PC-3 (cell line): ENCODE results near the gene CTTN. TPM values are rescaled to one million over a fixed set of nuclear protein-coding genes. Genes with fewer than 3 reads are reported as not detected.

ENCODE experiments used
- ATAC-seq: fragments of 200-7000 bp; cut with Tn5 transposase; 2 replicates; pipeline ENCODE4 v1.9.1; 2020; ENCODE audit warnings: mild to moderate bottlenecking, moderate library complexity
- BruUV-seq: library from RNA; stranded (reverse); fragments of 400-500 nt; replicated peaks from 2 replicates; lab custom pipeline; 2021; lab: Mats Ljungman, UMichigan
- CTCF ChIA-PET: fragments of 300-600 bp; sonication (Branson Sonifier 250); formaldehyde crosslinking; loops from one replicate; lab custom pipeline; 2022; ENCODE audit warnings: antibody characterized with exemption; lab: Charles Lee
- POLR2A ChIA-PET: fragments of 300-600 bp; sonication (Branson Sonifier 250); formaldehyde crosslinking; loops from one replicate; lab custom pipeline; 2022; ENCODE audit warnings: antibody characterized with exemption; ENCODE audit not compliant: unreplicated experiment; lab: Charles Lee
- DNase-seq: peaks from one replicate; pipeline ENCODE4 v3.0.0-alpha.2; 2015
- H2AFZ ChIP-seq: fragments of 300-600 bp; sonication (generic); 2 replicates; pipeline ENCODE4 v1.6.0; 2016; ENCODE audit warnings: antibody characterized with exemption, low read length
- H3F3A ChIP-seq: fragments of 300-600 bp; sonication (generic); one replicate; pipeline ENCODE4 v1.6.0; 2017; ENCODE audit warnings: antibody characterized with exemption, low read length, control low read depth, mild to moderate bottlenecking; ENCODE audit not compliant: unreplicated experiment
- H3K27ac ChIP-seq: fragments of 300-600 bp; sonication (generic); 2 replicates; pipeline ENCODE4 v1.5.1; 2016; ENCODE audit warnings: mild to moderate bottlenecking, low read length
- H3K27me3 ChIP-seq: fragments of 300-600 bp; sonication (generic); 2 replicates; pipeline ENCODE4 v1.6.1; 2016; ENCODE audit warnings: low read length, mixed read lengths
- H3K36me3 ChIP-seq: fragments of 300-600 bp; sonication (generic); 2 replicates; pipeline ENCODE4 v1.6.1; 2016; ENCODE audit warnings: low read depth, mixed run types, low read length, mixed read lengths
- H3K4me1 ChIP-seq: fragments of 300-600 bp; sonication (generic); 2 replicates; pipeline ENCODE4 v1.5.1; 2016; ENCODE audit warnings: low read length; ENCODE audit not compliant: insufficient read depth
- H3K4me2 ChIP-seq: fragments of 300-600 bp; sonication (generic); 2 replicates; pipeline ENCODE4 v1.6.0; 2016; ENCODE audit warnings: low read length
- H3K4me3 ChIP-seq: fragments of 300-600 bp; sonication (generic); 2 replicates; pipeline ENCODE4 v1.5.1; 2016; ENCODE audit warnings: mild to moderate bottlenecking, low read length, mixed read lengths
- H3K79me2 ChIP-seq: fragments of 300-600 bp; sonication (generic); 2 replicates; pipeline ENCODE4 v1.6.1; 2017; ENCODE audit warnings: low read length, mixed read lengths
- H3K9ac ChIP-seq: fragments of 300-600 bp; sonication (generic); 2 replicates; pipeline ENCODE4 v1.6.0; 2016; ENCODE audit warnings: mild to moderate bottlenecking, low read length
- H3K9me2 ChIP-seq: fragments of 300-600 bp; sonication (generic); replicated peaks from 2 replicates; pipeline ENCODE4 v1.6.1; 2016; ENCODE audit warnings: mixed run types, low read length, mixed read lengths
- H3K9me3 ChIP-seq: fragments of 300-600 bp; sonication (generic); 2 replicates; pipeline ENCODE4 v1.6.1; 2016; ENCODE audit warnings: low read length, mixed read lengths
- H4K20me1 ChIP-seq: fragments of 300-600 bp; sonication (generic); 2 replicates; pipeline ENCODE4 v1.6.1; 2016; ENCODE audit warnings: low read length, mixed read lengths
- CTCF ChIP-seq: fragments of 300-600 bp; sonication (generic); conservative IDR thresholded peaks from 2 replicates; pipeline ENCODE4 v1.5.1; 2017; ENCODE audit warnings: antibody characterized with exemption, low read depth, mild to moderate bottlenecking, low read length
- EZH2 ChIP-seq: fragments of 300-600 bp; sonication (generic); IDR thresholded peaks from one replicate; pipeline ENCODE4 v1.6.1; 2017; ENCODE audit warnings: antibody characterized with exemption, mild to moderate bottlenecking, low read length; ENCODE audit not compliant: unreplicated experiment
- EZH2phosphoT487 ChIP-seq: fragments of 300-600 bp; sonication (generic); IDR thresholded peaks from 2 replicates; pipeline ENCODE4 v1.6.1; 2018; ENCODE audit warnings: mild to moderate bottlenecking, antibody characterized with exemption, low read length, borderline replicate concordance
- intact Hi-C: fragments of 100-400 bp; cut with micrococcal nuclease; formaldehyde crosslinking; loops from 2 replicates; pipeline ENCODE4 v1.9.0; 2023
- total RNA-seq: library from RNA; depleted of rRNA; stranded (reverse); fragments of >200 nt; gene quantifications from 2 replicates; pipeline ENCODE4 v1.2.3, GENCODE V29; 2014

CTTN gene
- total RNA-seq, 1 experiment from 2014 or later = 244 TPM

DNA sequence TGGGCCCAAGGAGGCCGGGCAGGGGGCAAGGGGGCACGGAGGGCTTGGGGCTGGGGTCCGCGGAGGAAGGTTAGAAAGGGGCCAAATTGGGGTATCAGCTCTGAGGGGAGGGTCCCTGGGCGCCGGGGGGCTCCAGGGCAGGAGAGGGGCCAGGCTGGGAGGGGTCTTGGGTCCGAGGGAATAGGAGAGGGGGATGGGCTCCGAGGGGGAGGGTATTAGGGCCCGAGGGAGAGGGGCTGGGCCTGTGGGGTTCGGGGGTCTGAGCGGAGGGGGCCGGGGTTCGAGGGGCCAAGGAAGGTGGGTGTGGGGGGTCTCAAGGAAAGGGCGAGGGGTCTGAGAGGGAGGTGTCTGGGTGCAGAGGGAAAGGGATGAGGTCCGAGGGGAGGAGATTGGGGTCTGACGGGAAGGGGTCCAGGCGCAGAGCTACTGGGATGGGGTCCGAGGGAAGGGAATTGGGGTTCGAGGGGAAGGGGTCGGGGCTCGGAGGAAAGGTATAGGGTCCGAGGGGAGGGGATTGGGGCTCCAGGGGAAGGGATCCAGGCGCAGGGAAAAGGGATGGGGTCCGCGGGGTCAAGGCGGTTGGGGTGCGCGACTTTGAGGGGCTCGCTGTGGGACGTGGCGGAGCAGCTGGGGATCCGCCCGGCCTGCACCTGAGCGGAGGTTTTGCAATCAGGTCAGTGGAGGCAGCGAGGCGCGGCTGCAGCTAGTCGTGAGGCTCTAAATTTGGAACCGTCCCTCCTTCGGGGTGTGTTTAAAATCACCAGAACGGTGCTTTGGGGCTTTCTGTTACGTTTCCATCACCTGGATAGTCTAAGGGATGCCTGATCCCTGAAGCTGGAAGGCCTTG lies 728 bp downstream of the CTTN start:
- peak overlapping the region; percentile 84 for H3K4me2 ChIP-seq
- H3K9me2 ChIP-seq = no peaks in the 10 kb centered on the region
- ATAC-seq = peak; percentile 33
- peak overlapping the region; percentile 86 for H3K27ac ChIP-seq
- H3K4me3 ChIP-seq = peak overlapping the region; percentile 73
- intact Hi-C loops = no loop called here
- H3K9ac ChIP-seq = peak overlapping the region; percentile 96
- no peaks in the 10 kb centered on the region for H3K9me3 ChIP-seq
- BruUV-seq = no TSS peak
- H3F3A ChIP-seq = no peaks in the 10 kb centered on the region
- H2AFZ ChIP-seq = peak overlapping the region; percentile 86
- peaks cover 96% of the 10 kb centered on the region for H3K79me2 ChIP-seq
- ChIA-PET CTCF (interaction anchor here (0.6 kb wide), 1 partner anchor 19 kb away, joined by 3 read pairs; no protein-coding TSS in a partner anchor), POLR2A (no interaction called here)
- DNase-seq = no peak
- no peak for TF ChIP-seq CTCF
- TF ChIP-seq EZH2 = no peak
- no peak for TF ChIP-seq EZH2phosphoT487
- H3K4me1 ChIP-seq = peaks cover 32% of the 10 kb centered on the region
- no peaks in the 10 kb centered on the region for H3K27me3 ChIP-seq
- peaks cover 8% of the 10 kb centered on the region for H3K36me3 ChIP-seq
- H4K20me1 ChIP-seq = peaks cover 30% of the 10 kb centered on the region

DNA sequence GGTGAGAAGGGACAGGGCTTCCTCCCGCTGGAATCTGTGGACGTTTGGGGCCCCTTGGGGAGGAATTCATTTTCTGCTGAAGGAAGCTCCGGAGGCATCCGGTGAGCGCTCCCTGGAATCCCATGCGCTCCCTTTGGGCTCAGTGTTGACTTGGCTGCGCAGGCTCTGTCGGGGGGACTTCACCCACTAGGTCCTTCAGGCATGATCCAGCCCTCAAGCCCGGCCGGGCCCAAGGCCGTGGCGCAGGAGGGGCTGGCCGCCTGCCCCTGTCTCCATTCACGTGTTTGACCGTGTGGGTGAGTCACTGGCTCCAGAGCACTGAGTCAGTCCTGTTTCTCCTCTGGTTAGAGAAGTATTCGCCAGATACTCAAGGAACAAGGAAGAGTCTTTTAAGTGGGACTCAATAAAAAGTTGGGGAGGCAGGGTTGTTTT lies 1.4 kb downstream of the CTTN start:
- CTCF ChIA-PET = interaction anchor here (0.6 kb wide), 1 partner anchor 20 kb away, joined by 3 read pairs; no protein-coding TSS in a partner anchor
- Histone ChIP-seq H3K4me2 (peak overlapping the region; percentile 84), H2AFZ (peak overlapping the region; percentile 40), H3K79me2 (peaks cover 96% of the 10 kb centered on the region), H3K9me2 (no peaks in the 10 kb centered on the region), H3K9ac (peak overlapping the region; percentile 96), H4K20me1 (peaks cover 30% of the 10 kb centered on the region), H3K9me3 (no peaks in the 10 kb centered on the region), H3K36me3 (peaks cover 8% of the 10 kb centered on the region), H3K4me3 (peak overlapping the region; percentile 73), H3K4me1 (peaks cover 32% of the 10 kb centered on the region), H3F3A (no peaks in the 10 kb centered on the region), H3K27me3 (no peaks in the 10 kb centered on the region), H3K27ac (peak overlapping the region; percentile 86)
- DNase-seq = peak; percentile 99
- intact Hi-C loops = no loop called here
- ATAC-seq = peak; percentile 75
- TSS peak; percentile 12 for BruUV-seq
- POLR2A ChIA-PET = interaction anchor here (0.5 kb wide), 1 partner anchor 139 kb away, joined by 3 read pairs; no protein-coding TSS in a partner anchor
- TF ChIP-seq CTCF = no peak
- no peak for TF ChIP-seq EZH2phosphoT487
- TF ChIP-seq EZH2 = no peak

DNA sequence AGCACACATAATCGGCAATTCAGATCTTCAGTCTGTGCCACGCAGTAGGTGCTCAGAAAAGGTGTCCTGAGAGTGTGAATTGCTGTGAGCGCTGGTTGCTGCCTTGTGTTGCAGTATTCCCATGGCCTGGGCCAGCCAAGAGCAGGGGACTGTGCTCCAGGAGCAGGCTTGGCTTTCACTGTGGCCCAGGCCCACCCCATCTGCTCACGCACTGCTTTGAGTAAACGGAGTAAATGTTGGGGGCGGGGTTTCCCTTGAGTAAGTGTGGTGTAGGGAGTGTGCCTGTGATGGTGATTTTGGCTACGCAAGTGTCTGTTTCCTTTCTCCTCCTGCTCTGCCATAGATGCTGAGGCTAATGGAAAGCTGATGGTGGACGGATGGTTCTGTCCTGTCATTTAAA lies 2.3 kb downstream of the CTTN start:
- BruUV-seq = no TSS peak
- no peak for TF ChIP-seq EZH2phosphoT487
- TF ChIP-seq EZH2 = no peak
- TF ChIP-seq CTCF = no peak
- Histone ChIP-seq H3K9ac (peak overlapping the region; percentile 96), H3F3A (no peaks in the 10 kb centered on the region), H3K36me3 (peaks cover 12% of the 10 kb centered on the region; the same call in 1 of the 2 replicates), H3K9me2 (no peaks in the 10 kb centered on the region), H3K27ac (peak overlapping the region; percentile 86), H3K9me3 (no peaks in the 10 kb centered on the region), H2AFZ (no peak overlapping the region), H3K27me3 (no peaks in the 10 kb centered on the region), H3K4me2 (peak overlapping the region; percentile 84), H3K4me1 (peaks cover 32% of the 10 kb centered on the region), H4K20me1 (peaks cover 30% of the 10 kb centered on the region), H3K4me3 (peak overlapping the region; percentile 73), H3K79me2 (peaks cover 96% of the 10 kb centered on the region)
- ATAC-seq (no peak), DNase-seq (no peak)
- intact Hi-C loops = no loop called here
- ChIA-PET CTCF (no interaction called here), POLR2A (no interaction called here)
